ENCODE data around the gene C6orf136.
A peak's percentile ranks its signal among the peaks of the same experiment; 100 is the strongest.

DNA sequence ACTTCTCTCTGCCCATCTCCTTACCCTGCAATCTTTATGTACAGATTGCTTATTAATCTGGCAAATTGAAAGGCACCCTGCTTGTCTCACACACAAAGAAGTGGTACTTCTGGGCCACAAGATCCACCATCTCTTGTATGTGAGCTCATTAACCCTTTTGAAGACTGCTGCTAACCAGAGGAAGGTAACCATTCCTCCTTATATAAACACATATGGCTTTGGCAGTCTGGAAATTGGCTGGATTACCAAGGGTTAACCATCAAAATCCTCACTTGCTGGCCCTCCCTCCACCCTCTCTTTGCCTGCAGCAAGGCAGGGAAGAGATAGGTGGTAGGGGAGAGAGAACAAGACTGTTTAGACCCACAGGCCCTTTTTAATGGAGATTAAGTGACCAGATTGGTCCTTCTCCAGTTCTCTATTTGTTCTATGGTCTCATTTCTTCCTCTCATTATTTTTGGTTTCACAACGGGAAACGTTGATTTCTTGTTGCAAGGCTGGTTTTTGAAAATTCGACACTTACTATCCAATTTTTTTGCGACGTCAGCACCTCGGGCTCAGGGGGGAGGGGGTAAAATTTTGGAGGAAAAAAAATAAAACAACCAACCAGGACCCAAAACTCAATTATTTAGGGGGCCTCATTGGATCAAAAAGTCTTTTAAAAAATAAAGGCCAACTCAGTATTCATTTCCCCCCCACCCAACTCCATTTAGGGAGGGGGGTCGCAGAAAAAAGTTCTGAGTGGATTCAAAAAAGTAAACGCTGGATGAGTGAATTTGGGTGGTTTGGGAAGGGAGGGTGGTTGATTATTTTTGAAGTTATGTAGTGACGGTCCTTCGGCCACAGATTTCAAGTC, 30.7 kb upstream of the C6orf136 start:
- TF ChIP-seq, protein P1, sequence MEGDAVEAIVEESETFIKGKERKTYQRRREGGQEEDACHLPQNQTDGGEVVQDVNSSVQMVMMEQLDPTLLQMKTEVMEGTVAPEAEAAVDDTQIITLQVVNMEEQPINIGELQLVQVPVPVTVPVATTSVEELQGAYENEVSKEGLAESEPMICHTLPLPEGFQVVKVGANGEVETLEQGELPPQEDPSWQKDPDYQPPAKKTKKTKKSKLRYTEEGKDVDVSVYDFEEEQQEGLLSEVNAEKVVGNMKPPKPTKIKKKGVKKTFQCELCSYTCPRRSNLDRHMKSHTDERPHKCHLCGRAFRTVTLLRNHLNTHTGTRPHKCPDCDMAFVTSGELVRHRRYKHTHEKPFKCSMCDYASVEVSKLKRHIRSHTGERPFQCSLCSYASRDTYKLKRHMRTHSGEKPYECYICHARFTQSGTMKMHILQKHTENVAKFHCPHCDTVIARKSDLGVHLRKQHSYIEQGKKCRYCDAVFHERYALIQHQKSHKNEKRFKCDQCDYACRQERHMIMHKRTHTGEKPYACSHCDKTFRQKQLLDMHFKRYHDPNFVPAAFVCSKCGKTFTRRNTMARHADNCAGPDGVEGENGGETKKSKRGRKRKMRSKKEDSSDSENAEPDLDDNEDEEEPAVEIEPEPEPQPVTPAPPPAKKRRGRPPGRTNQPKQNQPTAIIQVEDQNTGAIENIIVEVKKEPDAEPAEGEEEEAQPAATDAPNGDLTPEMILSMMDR (IDR thresholded peaks at IDR 0.05), result no peak
- TF ChIP-seq POLR2A (IDR thresholded peaks at IDR 0.05), result peak in 1 of 2 donors; percentile 21

All from Peyer's patch (tissue), 4 donors.